ENCODE data around the gene HERPUD2.

GRCh38 chr7:35707422-35707821 lies 12.5 kb upstream of the HERPUD2 start:
- no peak for TF ChIP-seq CTCF (IDR thresholded peaks at IDR 0.05)
- TF ChIP-seq POLR2A (IDR thresholded peaks at IDR 0.05): no peak
- TF ChIP-seq EP300 (IDR thresholded peaks at IDR 0.05): no peak

Data from suprapubic skin (tissue), 3 donors.